Measurements from ENCODE around the gene MX1.

DNA sequence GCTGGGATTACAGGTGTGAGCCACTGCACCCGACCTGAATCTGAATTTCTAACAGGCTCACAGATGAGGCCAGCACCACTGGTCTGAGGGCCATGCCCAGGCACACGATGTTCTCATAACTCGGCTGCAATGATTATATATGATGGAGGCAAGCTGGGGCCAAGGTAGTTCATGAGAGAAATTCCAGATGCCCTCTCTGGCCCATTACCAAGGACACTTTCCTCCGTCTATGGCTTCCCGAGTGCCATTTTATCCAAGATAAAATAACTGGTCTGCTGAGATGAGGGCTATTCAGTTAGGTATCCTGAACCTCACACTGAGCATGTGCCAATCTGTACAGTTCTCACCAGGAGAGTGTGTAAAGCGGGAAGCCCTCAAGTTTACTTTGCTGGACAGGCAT lies 65.4 kb downstream of the MX1 start:
- TF ChIP-seq CTCF (IDR thresholded peaks at IDR 0.05): no peak
- no peak for TF ChIP-seq POLR2AphosphoS5 (IDR thresholded peaks at IDR 0.05)

Measured in prostate gland (tissue), 2 donors.